OCI-LY1 (cell line): Measurements from ENCODE around the gene SLC31A1.

ENCODE experiments used
- EZH2 ChIP-seq: fragments of 200-600 bp; sonication (generic), shearing (Covaris generic); IDR thresholded peaks from 2 replicates; pipeline ENCODE4 v1.8.0; 2017; ENCODE audit warnings: borderline replicate concordance, mixed run types, mild to moderate bottlenecking, antibody characterized with exemption, low read length, moderate library complexity, mixed read lengths
- TF ChIP-seq, protein P1 (sequence below): fragments of 200-600 bp; sonication (generic), shearing (Covaris generic); IDR thresholded peaks from 2 replicates; pipeline ENCODE4 v1.5.1; 2017; ENCODE audit warnings: mild to moderate bottlenecking, antibody characterized with exemption, low read length, moderate library complexity, mixed read lengths

DNA sequence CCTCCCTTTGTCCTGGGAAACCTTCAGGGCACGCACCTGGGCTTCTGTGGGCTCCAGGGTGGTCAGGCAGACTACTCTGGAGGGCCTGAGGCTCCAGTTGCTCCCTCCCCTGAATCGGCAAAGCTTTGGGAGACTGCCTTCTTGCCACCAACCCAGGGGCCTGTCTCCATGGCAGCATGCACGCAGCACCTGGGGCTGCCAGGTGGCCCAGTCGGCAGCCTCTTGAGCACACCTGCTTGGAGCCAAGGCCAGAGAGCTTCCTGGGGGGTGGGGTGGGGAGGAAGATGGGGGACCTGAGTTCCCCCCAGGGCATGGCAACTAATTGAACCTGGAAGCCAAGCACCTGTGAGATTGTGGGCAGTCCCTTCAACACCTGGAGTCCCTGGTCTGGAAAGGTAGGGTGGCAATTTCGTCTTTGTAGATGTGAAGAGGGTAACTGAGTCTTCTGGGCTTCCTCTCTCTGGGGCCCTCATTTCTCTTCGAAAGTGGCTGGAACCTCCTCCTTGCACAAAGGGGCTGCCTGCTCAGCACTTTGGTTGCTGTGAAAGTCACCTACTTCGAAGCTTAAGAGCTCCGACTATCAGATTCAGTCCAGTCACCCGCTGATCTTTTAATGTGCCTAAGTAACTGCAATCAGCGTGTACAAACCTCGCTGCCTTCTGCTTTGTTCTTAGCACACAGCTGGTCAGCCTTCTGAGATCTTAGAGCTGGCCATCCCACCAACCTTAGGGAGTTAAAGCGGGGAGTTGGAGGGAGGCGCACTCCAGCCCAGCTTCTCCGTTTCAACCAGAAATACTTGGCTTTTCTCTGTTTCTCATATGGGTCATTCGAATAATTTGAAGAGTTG, 77.8 kb downstream of the SLC31A1 start:
- TF ChIP-seq, protein P1, sequence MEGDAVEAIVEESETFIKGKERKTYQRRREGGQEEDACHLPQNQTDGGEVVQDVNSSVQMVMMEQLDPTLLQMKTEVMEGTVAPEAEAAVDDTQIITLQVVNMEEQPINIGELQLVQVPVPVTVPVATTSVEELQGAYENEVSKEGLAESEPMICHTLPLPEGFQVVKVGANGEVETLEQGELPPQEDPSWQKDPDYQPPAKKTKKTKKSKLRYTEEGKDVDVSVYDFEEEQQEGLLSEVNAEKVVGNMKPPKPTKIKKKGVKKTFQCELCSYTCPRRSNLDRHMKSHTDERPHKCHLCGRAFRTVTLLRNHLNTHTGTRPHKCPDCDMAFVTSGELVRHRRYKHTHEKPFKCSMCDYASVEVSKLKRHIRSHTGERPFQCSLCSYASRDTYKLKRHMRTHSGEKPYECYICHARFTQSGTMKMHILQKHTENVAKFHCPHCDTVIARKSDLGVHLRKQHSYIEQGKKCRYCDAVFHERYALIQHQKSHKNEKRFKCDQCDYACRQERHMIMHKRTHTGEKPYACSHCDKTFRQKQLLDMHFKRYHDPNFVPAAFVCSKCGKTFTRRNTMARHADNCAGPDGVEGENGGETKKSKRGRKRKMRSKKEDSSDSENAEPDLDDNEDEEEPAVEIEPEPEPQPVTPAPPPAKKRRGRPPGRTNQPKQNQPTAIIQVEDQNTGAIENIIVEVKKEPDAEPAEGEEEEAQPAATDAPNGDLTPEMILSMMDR: no peak
- no peak for TF ChIP-seq EZH2
